Measurements from ENCODE around the gene HNRNPM.

DNA sequence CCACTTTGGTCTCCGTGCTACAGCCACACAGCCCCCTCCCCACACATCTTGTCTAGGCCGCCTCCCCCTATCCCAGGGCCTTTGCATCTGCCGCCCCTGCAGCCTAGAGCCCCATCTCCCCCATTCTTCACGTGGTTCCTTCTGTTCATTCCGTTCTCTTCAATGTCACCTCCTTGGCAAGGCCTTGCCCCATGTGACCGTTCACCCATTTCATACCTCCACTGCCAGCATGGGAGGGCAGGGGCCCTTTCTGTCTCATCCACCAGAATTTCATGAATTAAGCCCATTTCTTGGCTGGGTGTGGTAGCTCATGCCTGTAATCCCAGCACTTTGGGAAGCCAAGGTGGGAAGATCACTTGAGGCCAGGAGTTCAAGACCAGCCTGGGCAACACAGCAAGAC is 15.7 kb upstream of the HNRNPM start:
- TF ChIP-seq, protein P1, sequence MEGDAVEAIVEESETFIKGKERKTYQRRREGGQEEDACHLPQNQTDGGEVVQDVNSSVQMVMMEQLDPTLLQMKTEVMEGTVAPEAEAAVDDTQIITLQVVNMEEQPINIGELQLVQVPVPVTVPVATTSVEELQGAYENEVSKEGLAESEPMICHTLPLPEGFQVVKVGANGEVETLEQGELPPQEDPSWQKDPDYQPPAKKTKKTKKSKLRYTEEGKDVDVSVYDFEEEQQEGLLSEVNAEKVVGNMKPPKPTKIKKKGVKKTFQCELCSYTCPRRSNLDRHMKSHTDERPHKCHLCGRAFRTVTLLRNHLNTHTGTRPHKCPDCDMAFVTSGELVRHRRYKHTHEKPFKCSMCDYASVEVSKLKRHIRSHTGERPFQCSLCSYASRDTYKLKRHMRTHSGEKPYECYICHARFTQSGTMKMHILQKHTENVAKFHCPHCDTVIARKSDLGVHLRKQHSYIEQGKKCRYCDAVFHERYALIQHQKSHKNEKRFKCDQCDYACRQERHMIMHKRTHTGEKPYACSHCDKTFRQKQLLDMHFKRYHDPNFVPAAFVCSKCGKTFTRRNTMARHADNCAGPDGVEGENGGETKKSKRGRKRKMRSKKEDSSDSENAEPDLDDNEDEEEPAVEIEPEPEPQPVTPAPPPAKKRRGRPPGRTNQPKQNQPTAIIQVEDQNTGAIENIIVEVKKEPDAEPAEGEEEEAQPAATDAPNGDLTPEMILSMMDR (IDR thresholded peaks at IDR 0.05) = no peak
- no peak for TF ChIP-seq POLR2A (IDR thresholded peaks at IDR 0.05)
